ENCODE measurements around the gene IVNS1ABP. TPM values are rescaled to one million over a fixed set of nuclear protein-coding genes. Genes with fewer than 3 reads are reported as not detected.

IVNS1ABP gene
- total RNA-seq, 4 donors from 2014 or later: 41.8 to 125 (median 66.7) TPM

DNA sequence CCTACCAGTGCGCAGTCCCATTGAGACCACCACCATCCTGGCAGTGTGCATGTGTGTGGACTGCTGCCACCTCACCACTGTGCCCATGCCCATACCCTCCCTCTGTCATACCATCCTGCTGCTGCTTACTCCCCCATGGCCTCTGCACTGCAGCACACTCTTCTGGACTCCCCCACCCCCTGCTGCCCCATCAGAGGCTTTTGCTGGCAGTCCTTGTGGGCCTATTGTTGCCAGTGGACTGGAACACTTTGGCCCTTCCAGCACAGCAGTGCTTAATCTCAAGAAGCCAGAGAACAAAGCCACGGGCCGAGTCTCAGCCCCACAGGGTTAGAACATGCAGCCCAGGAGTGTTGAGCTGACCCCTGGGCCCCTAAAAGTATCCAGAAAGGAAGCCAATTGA, 41.9 kb upstream of the IVNS1ABP start:
- Histone ChIP-seq H3K27me3 (no peaks in the 10 kb centered on the region), H3K9me3 (peaks cover 0 to 27% (median 0%) of the 10 kb centered on the region in 4 donors), H3K36me3 (no peaks in the 10 kb centered on the region), H3K27ac (no peak overlapping the region), H3K4me3 (no peak overlapping the region), H3K4me1 (no peaks in the 10 kb centered on the region)
- TF ChIP-seq, protein P1, sequence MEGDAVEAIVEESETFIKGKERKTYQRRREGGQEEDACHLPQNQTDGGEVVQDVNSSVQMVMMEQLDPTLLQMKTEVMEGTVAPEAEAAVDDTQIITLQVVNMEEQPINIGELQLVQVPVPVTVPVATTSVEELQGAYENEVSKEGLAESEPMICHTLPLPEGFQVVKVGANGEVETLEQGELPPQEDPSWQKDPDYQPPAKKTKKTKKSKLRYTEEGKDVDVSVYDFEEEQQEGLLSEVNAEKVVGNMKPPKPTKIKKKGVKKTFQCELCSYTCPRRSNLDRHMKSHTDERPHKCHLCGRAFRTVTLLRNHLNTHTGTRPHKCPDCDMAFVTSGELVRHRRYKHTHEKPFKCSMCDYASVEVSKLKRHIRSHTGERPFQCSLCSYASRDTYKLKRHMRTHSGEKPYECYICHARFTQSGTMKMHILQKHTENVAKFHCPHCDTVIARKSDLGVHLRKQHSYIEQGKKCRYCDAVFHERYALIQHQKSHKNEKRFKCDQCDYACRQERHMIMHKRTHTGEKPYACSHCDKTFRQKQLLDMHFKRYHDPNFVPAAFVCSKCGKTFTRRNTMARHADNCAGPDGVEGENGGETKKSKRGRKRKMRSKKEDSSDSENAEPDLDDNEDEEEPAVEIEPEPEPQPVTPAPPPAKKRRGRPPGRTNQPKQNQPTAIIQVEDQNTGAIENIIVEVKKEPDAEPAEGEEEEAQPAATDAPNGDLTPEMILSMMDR (IDR thresholded peaks at IDR 0.05): no peak
- no peak for TF ChIP-seq POLR2A (IDR thresholded peaks at IDR 0.05)
- TF ChIP-seq EP300 (IDR thresholded peaks at IDR 0.05): no peak
- DNase-seq (ENCODE audit: low spot score in 2 of 2): no peak
- 80 to 93% methylated on average over 3 of the region's 3 CpGs for WGBS, 2 donors

DNA sequence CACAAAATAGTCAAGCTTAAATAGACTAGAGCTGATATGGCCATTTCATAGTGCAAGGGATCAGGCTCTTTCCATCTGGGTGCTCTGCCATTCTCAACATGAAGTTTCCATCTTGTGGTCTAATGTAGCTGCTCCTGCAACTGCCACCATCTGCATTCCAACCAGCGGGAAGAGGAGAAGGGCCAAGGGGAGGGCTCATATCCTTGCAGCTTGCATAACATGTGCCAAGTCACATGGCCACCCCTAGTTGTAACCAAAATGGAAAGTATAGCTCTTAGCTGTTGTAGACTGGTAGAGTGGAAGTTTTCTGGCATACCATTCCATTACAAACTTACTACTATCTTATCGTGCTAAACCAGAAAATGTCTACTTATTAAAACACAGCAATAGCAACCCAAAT, 38.9 kb upstream of the IVNS1ABP start:
- 84 to 87% methylated on average over 2 of the region's 2 CpGs for WGBS, 2 donors
- DNase-seq (ENCODE audit: low spot score in 2 of 2): no peak
- Histone ChIP-seq H3K27me3 (no peaks in the 10 kb centered on the region), H3K4me1 (no peaks in the 10 kb centered on the region), H3K27ac (no peak overlapping the region), H3K36me3 (no peaks in the 10 kb centered on the region), H3K9me3 (peaks cover 0 to 5% (median 0%) of the 10 kb centered on the region in 4 donors), H3K4me3 (no peak overlapping the region)
- no peak for TF ChIP-seq EP300 (IDR thresholded peaks at IDR 0.05)
- no peak for TF ChIP-seq POLR2A (IDR thresholded peaks at IDR 0.05)
- TF ChIP-seq, protein P1 (IDR thresholded peaks at IDR 0.05): no peak

DNA sequence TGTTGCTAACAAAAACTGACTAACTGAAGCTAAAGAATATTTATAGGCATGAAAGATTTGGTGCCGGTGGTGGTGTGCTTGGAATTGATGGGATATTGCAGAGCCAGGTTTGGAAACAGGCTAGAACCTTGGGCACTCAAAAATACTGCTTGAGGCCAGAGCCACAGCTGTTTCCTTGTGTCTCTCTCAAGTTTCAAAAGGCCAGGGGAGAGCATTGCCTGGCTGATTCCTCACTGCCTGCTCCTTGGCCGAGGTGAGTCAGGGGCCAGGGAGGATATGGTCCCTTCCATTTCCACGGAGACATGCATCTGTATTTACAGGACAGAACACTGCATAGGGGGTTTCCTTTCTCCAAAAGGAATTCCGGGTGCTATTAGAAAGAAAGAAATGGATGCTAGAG, 36.1 kb upstream of the IVNS1ABP start:
- no peak overlapping the region for H3K4me3 ChIP-seq
- no peaks in the 10 kb centered on the region for H3K36me3 ChIP-seq
- H3K4me1 ChIP-seq: peaks cover 0 to 6% (median 0%) of the 10 kb centered on the region in 4 donors
- DNase-seq (ENCODE audit: low spot score in 2 of 2): no peak
- TF ChIP-seq EP300 (IDR thresholded peaks at IDR 0.05) (no peak), POLR2A (IDR thresholded peaks at IDR 0.05) (no peak)
- TF ChIP-seq, protein P1 (IDR thresholded peaks at IDR 0.05): no peak
- H3K9me3 ChIP-seq: no peaks in the 10 kb centered on the region
- no peak overlapping the region for H3K27ac ChIP-seq
- H3K27me3 ChIP-seq: no peaks in the 10 kb centered on the region
- WGBS, 2 donors: 86 to 91% methylated on average over 4 of the region's 4 CpGs

DNA sequence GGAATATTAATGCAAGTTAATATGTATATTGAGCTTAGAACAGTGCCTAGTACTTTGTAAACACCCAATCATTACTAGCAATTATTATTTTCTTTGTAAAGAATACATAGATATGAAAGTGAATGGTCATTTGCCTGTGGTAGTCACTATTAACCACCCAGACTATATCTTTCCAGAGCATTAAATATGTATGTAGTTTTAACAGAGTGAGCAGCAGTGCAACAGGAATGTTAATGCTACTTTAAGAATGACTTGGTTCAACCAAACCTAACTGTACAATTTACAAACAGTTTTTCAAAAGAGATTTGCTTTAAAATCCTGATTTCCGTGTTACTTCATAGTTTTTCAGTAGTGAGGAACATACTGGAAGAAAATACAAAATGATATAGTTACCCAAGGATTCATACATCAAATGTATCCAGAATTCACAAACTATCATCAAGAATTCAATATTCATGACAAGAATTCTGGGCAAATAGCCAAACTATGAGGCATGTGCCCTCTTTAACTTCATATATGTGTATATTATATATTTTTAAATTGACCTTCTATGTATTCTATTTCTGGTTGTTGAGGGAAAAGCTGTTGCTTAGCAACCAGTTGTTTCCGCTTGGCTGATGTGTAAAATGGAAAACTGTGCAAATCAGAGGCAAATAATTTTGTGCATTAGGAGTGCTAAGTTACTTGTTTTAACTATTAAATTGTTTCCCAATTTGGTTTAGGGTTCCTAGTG, 34.9 kb upstream of the IVNS1ABP start:
- H3K9me3 ChIP-seq: no peaks in the 10 kb centered on the region
- TF ChIP-seq, protein P1 (IDR thresholded peaks at IDR 0.05): no peak
- TF ChIP-seq EP300 (IDR thresholded peaks at IDR 0.05) (no peak), POLR2A (IDR thresholded peaks at IDR 0.05) (no peak)
- H3K4me1 ChIP-seq: peaks cover 0 to 6% (median 0%) of the 10 kb centered on the region in 4 donors
- no peak overlapping the region for H3K4me3 ChIP-seq
- H3K27me3 ChIP-seq: no peaks in the 10 kb centered on the region
- no peak for DNase-seq (ENCODE audit: low spot score in 2 of 2)
- H3K27ac ChIP-seq: no peak overlapping the region
- WGBS, 2 donors: 72 to 74% methylated on average over 2 of the region's 2 CpGs
- no peaks in the 10 kb centered on the region for H3K36me3 ChIP-seq

DNA sequence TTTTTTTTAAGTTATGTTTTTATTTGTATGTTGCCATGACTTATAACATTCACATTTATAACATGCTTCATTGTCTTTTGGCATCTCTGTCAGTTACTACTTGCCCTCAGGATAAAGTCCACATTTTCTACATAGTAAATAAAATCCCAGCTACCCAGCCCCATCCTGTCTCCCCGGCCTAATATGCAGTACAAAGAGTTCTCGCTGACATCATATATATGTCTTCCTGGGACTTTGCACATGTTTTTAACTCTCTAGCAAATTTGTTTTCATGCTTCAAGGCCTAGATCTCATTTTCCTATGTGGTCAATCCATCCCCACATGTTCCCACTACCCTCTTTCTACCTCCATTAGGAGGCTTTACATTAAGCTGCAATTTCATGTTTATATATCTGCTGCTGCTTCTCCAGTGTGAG, 33.0 kb upstream of the IVNS1ABP start:
- H3K27ac ChIP-seq: no peak overlapping the region
- peaks cover 0 to 6% (median 0%) of the 10 kb centered on the region in 4 donors for H3K4me1 ChIP-seq
- TF ChIP-seq, protein P1 (IDR thresholded peaks at IDR 0.05): no peak
- TF ChIP-seq EP300 (IDR thresholded peaks at IDR 0.05) (no peak), POLR2A (IDR thresholded peaks at IDR 0.05) (no peak)
- H3K4me3 ChIP-seq: no peak overlapping the region
- H3K27me3 ChIP-seq: no peaks in the 10 kb centered on the region
- no peaks in the 10 kb centered on the region for H3K36me3 ChIP-seq
- DNase-seq (ENCODE audit: low spot score in 2 of 2): no peak
- H3K9me3 ChIP-seq: no peaks in the 10 kb centered on the region
- 57 to 79% methylated on average over 2 of the region's 2 CpGs for WGBS, 2 donors

All from tibial nerve (tissue), 4 donors.